ENCODE results near the gene CNIH2.
"Not testable (repeated sequence)": the region's sequence is repeated elsewhere in the genome, so short reads cannot be mapped to it uniquely, and the experiment has no call there.

Gene CNIH2

GRCh38 chr11:66313321-66314185, 35.6 kb downstream of the CNIH2 start:
- Mint-ChIP-seq H3K4me3 (peak overlapping the region; percentile 74 to 87), H3K36me3 (ENCODE audit: insufficient read depth) (peaks cover 18% of the 10 kb centered on the region), H3K27ac (peak overlapping the region; percentile 68 to 97), H3K4me1 (ENCODE audit: low read depth in 2 of 2) (peaks cover 23 to 25% of the 10 kb centered on the region in 2 donors), H3K27me3 (no peaks in the 10 kb centered on the region), H3K9me3 (no peaks in the 10 kb centered on the region)
- DNase-seq, result no peak
- ATAC-seq (replicated peaks), result no peak

GRCh38 chr11:66314186-66314501, 36.2 kb downstream of the CNIH2 start:
- Mint-ChIP-seq H3K27me3 (no peaks in the 10 kb centered on the region), H3K4me3 (peak overlapping the region; percentile 74 to 87), H3K9me3 (no peaks in the 10 kb centered on the region), H3K36me3 (ENCODE audit: insufficient read depth) (peaks cover 18% of the 10 kb centered on the region), H3K27ac (peak overlapping the region; percentile 68 to 97), H3K4me1 (ENCODE audit: low read depth in 2 of 2) (peaks cover 29 to 31% of the 10 kb centered on the region in 2 donors)
- no peak for DNase-seq
- ATAC-seq (replicated peaks), result no peak

- peak overlapping the region; percentile 74 to 87 for H3K4me3 Mint-ChIP-seq
- H3K27me3 Mint-ChIP-seq, result no peaks in the 10 kb centered on the region
- H3K9me3 Mint-ChIP-seq, result no peaks in the 10 kb centered on the region
- DNase-seq, result no peak
- H3K27ac Mint-ChIP-seq, result peak overlapping the region; percentile 80 to 97
- peaks cover 18% of the 10 kb centered on the region for H3K36me3 Mint-ChIP-seq (ENCODE audit: insufficient read depth)
- H3K4me1 Mint-ChIP-seq (ENCODE audit: low read depth in 2 of 2), result peaks cover 34 to 36% of the 10 kb centered on the region in 2 donors
- ATAC-seq (replicated peaks), result no peak
Observed at GRCh38 chr11:66314561-66315497, 36.9 kb downstream of the CNIH2 start.

DNA sequence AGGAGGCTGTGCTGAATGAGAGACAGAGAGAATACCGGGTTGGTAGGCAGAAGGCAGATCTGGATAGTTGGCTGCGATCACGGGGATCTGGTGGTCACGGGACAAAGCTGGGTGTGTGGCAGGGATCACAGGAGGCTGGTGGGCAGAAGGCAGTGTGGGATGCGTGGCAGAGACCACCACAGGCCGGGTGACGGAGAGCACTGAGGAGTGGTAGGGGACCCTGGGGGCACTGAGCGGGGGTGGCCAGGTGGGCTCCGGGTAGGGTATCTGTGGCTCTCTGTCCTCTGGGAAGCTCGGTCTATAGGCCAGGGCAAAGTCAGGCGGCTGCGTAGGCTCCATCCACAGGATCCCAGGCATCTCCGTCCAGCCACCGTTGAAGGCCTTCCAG, 37.5 kb downstream of the CNIH2 start:
- Mint-ChIP-seq H3K27me3 (no peaks in the 10 kb centered on the region), H3K27ac (peak overlapping the region; percentile 80 to 97), H3K36me3 (ENCODE audit: insufficient read depth) (peaks cover 22% of the 10 kb centered on the region), H3K4me3 (peak overlapping the region; percentile 62 to 87), H3K4me1 (ENCODE audit: low read depth in 2 of 2) (peaks cover 34 to 39% of the 10 kb centered on the region in 2 donors), H3K9me3 (no peaks in the 10 kb centered on the region)
- no peak for DNase-seq
- ATAC-seq (replicated peaks), result no peak

DNA sequence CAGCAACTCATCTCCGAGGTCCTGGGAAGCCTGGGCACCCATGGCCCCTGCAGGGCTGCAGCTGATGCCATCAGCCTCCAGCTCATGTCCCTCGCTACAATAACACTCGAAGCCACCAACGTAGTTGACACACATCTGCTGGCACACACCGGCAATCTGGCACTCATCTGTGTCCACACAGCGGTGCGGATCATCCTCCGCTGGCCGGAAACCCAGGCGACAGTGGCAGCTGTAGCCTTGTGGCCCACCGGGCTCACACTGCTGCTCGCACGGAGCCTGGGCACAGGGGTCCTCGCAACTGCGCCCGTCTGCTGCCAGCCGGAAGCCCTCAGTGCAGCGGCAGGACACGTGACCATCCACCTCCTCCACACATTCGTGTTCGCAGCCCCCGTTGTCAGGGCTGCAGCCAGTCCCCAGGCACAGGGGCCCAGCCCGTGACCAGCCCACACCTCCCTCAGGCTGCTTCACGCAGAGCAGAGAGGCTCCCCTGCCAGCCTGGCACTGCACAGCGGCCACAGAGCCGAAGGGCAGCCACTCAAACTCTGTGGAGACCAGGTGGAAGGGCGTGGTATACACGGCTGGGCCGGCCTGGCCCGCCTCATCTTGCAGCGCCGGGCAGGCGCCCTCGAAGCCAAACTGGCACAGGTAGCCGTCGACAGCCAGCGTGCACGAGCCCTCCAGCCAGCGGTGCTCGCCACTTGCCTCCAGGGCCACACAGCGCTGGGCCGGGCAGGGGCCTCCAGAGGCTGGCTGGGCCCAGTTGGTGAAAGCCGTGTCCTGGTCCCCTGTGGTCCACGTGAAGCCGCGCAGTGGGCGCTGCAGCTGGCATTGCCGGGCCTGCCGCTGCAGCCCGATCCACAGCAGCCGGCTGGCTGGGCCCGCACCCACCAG, 38.2 kb downstream of the CNIH2 start:
- H3K36me3 Mint-ChIP-seq (ENCODE audit: insufficient read depth), result peaks cover 22% of the 10 kb centered on the region
- H3K4me3 Mint-ChIP-seq, result peak overlapping the region; percentile 62 to 87
- H3K4me1 Mint-ChIP-seq (ENCODE audit: low read depth in 2 of 2), result peaks cover 34 to 39% of the 10 kb centered on the region in 2 donors
- no peak for DNase-seq
- no peaks in the 10 kb centered on the region for H3K9me3 Mint-ChIP-seq
- H3K27me3 Mint-ChIP-seq, result no peaks in the 10 kb centered on the region
- H3K27ac Mint-ChIP-seq, result peak overlapping the region in 1 of 2 donors; percentile 80
- ATAC-seq (replicated peaks), result no peak

- peak within 1 kb of the TSS; percentile 92 to 93 for H3K27ac Mint-ChIP-seq
Observed at GRCh38 chr11:66316849-66317251, 38.9 kb downstream of the CNIH2 start, which contains the start of gene CD248. CD248 (minus strand) TSS chr11:66317044; CDS start chr11:66317027, 17 bp downstream.

GRCh38 chr11:66317322-66317722, 39.3 kb downstream of the CNIH2 start:
- DNase-seq (peak in 1 of 3 experiments; percentile 23), ATAC-seq (replicated peaks) (no peak)
- no peaks in the 10 kb centered on the region for H3K27me3 Mint-ChIP-seq
- H3K4me1 Mint-ChIP-seq (ENCODE audit: low read depth in 2 of 2), result peaks cover 34 to 36% of the 10 kb centered on the region in 2 donors
- peak overlapping the region; percentile 92 to 93 for H3K27ac Mint-ChIP-seq
- no peaks in the 10 kb centered on the region for H3K9me3 Mint-ChIP-seq
- peak overlapping the region; percentile 60 to 63 for H3K4me3 Mint-ChIP-seq
- peaks cover 16% of the 10 kb centered on the region for H3K36me3 Mint-ChIP-seq (ENCODE audit: insufficient read depth)

More at GRCh38 chr11:66316849-66317251, 38.9 kb downstream of the CNIH2 start, which contains the start of gene CD248:
- no peaks in the 10 kb centered on the region for H3K27me3 Mint-ChIP-seq
- H3K9me3 Mint-ChIP-seq, result no peaks in the 10 kb centered on the region
- peaks cover 34 to 38% of the 10 kb centered on the region in 2 donors for H3K4me1 Mint-ChIP-seq (ENCODE audit: low read depth in 2 of 2)
- H3K36me3 Mint-ChIP-seq (ENCODE audit: insufficient read depth), result peaks cover 20% of the 10 kb centered on the region
- ATAC-seq (replicated peaks) (no peak), DNase-seq (no peak)
- H3K4me3 Mint-ChIP-seq, result peak within 1 kb of the TSS; percentile 63 to 87

DNA sequence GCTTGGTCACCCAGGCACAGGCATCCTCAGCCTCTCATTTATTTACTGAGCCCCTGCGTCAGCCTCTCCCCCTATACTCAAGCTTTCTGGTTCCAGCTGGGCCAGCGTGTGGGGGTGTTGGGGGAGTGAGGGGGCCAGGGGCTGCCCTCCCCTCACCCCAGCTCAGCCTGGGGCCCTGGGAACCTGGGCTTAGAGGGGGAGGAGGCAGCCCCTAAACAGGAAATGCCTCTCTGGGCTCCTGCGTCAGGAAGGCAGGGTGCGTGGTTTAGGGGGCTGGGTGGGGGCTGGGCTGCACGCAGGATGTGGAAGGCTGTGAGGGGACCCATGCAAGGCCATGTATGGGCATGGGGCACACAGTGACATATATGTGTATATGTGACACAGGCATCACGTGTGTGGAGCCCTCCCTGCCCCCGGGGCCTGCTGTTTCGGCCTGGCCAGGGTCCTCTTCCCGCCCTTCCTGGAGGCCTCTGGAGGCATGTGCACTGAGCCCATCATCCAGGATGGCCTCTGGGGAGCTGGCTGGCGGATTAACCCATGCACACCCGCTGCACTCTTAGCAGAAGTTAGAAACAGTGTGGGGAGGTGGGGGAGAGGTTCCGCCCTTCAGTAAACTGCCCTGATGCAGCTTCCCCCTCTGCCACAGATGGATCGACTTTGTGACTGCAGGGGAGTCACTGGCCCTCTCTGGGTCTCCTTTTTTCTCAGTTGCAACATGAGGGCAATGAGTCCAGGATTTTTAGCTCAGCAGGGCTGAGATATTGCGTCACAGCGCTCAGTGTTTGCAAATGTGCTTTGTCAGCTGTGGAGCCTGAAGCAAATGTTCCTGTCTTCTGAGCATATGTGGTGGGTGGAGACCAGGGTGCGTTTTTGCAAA, 40.0 kb downstream of the CNIH2 start:
- H3K27ac Mint-ChIP-seq, result peak overlapping the region; percentile 92 to 93
- H3K4me1 Mint-ChIP-seq (ENCODE audit: low read depth in 2 of 2), result peaks cover 34 to 36% of the 10 kb centered on the region in 2 donors
- H3K27me3 Mint-ChIP-seq, result no peaks in the 10 kb centered on the region
- ATAC-seq (replicated peaks) (peak; percentile 91), DNase-seq (peak; percentile 55 to 63 (median 57))
- H3K9me3 Mint-ChIP-seq, result no peaks in the 10 kb centered on the region
- peak overlapping the region; percentile 60 to 63 for H3K4me3 Mint-ChIP-seq
- H3K36me3 Mint-ChIP-seq (ENCODE audit: insufficient read depth), result peaks cover 10% of the 10 kb centered on the region

- Mint-ChIP-seq H3K4me3 (peak overlapping the region; percentile 60 to 63), H3K4me1 (ENCODE audit: low read depth in 2 of 2) (peaks cover 32 to 36% of the 10 kb centered on the region in 2 donors), H3K36me3 (ENCODE audit: insufficient read depth) (peaks cover 10% of the 10 kb centered on the region), H3K27me3 (no peaks in the 10 kb centered on the region), H3K9me3 (no peaks in the 10 kb centered on the region), H3K27ac (peak overlapping the region; percentile 92 to 93)
- no peak for ATAC-seq (replicated peaks)
- no peak for DNase-seq
Observed at GRCh38 chr11:66318600-66318970, 40.6 kb downstream of the CNIH2 start.

DNA sequence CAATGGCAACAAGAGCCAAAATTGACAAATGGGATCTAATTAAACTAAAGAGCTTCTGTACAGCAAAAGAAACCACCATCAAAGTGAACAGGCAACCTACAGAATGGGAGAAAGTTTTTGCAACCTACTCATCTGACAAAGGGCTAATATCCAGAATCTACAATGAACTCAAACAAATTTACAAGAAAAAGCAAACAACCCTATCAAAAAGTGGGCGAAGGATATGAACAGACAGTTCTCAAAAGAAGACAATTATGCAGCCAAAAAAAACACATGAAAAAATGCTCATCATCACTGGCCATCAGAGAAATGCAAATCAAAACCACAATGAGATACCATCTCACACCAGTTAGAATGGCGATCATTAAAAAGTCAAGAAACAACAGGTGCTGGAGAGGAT, 42.3 kb downstream of the CNIH2 start:
- not testable (repeated sequence) for H3K9me3 Mint-ChIP-seq; H3K4me3 Mint-ChIP-seq; H3K27me3 Mint-ChIP-seq; DNase-seq; H3K36me3 Mint-ChIP-seq (ENCODE audit: insufficient read depth); ATAC-seq (replicated peaks)
- Mint-ChIP-seq H3K27ac (peak overlapping the region in 1 of 2 donors; percentile 66), H3K4me1 (ENCODE audit: low read depth in 2 of 2) (peaks cover 27 to 32% of the 10 kb centered on the region in 2 donors)

DNA sequence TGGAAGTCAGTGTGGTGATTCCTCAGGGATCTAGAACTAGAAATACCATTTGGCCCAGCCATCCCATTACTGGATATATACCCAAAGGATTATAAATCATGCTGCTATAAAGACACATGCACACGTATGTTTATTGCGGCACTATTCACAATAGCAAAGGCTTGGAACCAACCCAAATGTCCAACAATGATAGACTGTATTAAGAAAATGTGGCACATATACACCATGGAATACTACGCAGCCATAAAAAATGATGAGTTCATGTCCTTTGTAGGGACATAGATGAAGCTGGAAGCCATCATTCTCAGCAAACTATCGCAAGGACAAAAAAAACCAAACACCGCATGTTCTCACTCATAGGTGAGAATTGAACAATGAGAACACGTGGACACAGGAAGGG, 42.8 kb downstream of the CNIH2 start:
- H3K4me3 Mint-ChIP-seq; ATAC-seq (replicated peaks); H3K36me3 Mint-ChIP-seq (ENCODE audit: insufficient read depth): not testable (repeated sequence)

GRCh38 chr11:66321606-66322005, 43.6 kb downstream of the CNIH2 start:
- Mint-ChIP-seq H3K4me1 (ENCODE audit: low read depth in 2 of 2) (peaks cover 26 to 36% of the 10 kb centered on the region in 2 donors), H3K27ac (no peak overlapping the region), H3K9me3 (no peaks in the 10 kb centered on the region), H3K4me3 (no peak overlapping the region), H3K36me3 (ENCODE audit: insufficient read depth) (peaks cover 4% of the 10 kb centered on the region), H3K27me3 (no peaks in the 10 kb centered on the region)
- ATAC-seq (replicated peaks) (no peak), DNase-seq (no peak)

More for the DNA sequence above, 42.8 kb downstream of the CNIH2 start:
- peaks cover 25 to 31% of the 10 kb centered on the region in 2 donors for H3K4me1 Mint-ChIP-seq (ENCODE audit: low read depth in 2 of 2)
- H3K27ac Mint-ChIP-seq, H3K9me3 Mint-ChIP-seq, DNase-seq, H3K27me3 Mint-ChIP-seq: not testable (repeated sequence)
